ENCODE results near the gene MYO3B.

GRCh38 chr2:170270278-170270864 is 92.4 kb downstream of the MYO3B start:
- TF ChIP-seq POLR2A (IDR thresholded peaks at IDR 0.05; ENCODE audit: low read length): no peak
- TF ChIP-seq GATA1 (IDR thresholded peaks at IDR 0.05; ENCODE audit: low read depth, low read length): no peak
